Dendritic cell treated with granulocyte-macrophage colony-stimulating factor and Interleukin-4, amounts not matched to agents 40 ng/mL and 50 ng/mL, for 4 days (primary cell): Measurements from ENCODE around the gene L3MBTL3.

Experiments
- H3K27ac Mint-ChIP-seq: one replicate; pipeline ENCODE4 v1.8.0; 2022; ENCODE audit warnings: mild to moderate bottlenecking, mixed read lengths
- H3K27me3 Mint-ChIP-seq: one replicate; pipeline ENCODE4 v1.8.0; 2022; ENCODE audit warnings: mild to moderate bottlenecking, mixed read lengths
- H3K36me3 Mint-ChIP-seq: one replicate; pipeline ENCODE4 v1.8.0; 2022; ENCODE audit warnings: low read depth, mixed read lengths
- H3K4me1 Mint-ChIP-seq: one replicate; pipeline ENCODE4 v1.8.0; 2022; ENCODE audit warnings: low read depth, mixed read lengths
- H3K4me3 Mint-ChIP-seq: one replicate; pipeline ENCODE4 v1.8.0; 2022; ENCODE audit warnings: mild to moderate bottlenecking, moderate library complexity, mixed read lengths
- H3K9me3 Mint-ChIP-seq: one replicate; pipeline ENCODE4 v1.8.0; 2022; ENCODE audit warnings: mixed read lengths
- intact Hi-C: fragments of 100-400 bp; cut with micrococcal nuclease; formaldehyde crosslinking; loops from one replicate; pipeline ENCODE4 v1.15.0; 2022

L3MBTL3 gene

DNA sequence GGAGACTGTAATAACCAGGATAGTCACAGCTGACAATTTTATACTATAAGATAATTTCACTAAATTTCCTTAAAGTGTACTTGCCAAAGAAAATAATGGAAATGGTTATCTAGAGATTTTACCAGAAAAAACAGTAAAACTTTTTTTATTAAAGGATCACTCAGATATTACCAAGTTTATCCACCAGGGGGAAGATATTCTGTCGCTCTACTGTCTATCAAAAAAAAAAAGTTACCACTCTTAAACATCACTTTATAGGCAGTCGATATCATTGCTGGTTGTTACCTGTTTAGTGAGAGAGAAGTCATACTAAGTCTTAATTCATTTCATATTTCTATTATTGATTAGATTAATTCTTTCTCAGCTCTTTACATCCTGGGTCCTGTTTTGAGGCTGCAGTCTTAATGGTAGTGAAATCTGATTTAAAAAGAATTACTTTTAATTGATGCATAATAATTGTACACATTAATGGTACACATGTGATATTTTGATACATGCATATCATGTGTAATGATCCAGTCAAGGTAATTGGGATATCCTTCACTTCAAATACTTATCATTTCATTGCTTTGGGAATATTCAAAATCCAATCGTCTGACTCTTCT, 18.9 kb downstream of the L3MBTL3 start:
- Mint-ChIP-seq H3K4me1 (peaks cover 16% of the 10 kb centered on the region), H3K4me3 (no peak overlapping the region)

DNA sequence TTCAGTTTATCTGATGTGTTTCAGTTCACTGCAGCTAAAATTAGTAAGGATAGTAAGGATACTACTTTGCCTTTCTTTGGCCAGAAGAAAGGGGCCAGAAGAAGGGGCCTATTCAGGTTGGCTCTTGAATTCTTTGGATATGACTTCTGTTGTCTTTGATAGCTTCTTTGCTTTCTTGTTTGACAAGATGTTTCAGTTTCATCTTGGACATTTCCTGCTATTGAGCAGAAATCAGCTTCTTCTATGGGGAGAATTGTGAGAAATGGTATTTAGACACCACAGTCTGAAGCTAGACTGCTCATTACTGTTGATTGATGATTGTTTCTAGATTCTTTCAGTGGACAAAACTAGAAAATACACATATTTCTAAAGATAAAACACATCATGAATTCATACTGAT, 23.2 kb downstream of the L3MBTL3 start:
- intact Hi-C loops: loop anchor here (10.0 kb wide), 1 partner anchor 243 kb away; no protein-coding TSS in a partner anchor
- Mint-ChIP-seq H3K9me3 (no peaks in the 10 kb centered on the region), H3K27me3 (no peaks in the 10 kb centered on the region), H3K4me1 (no peaks in the 10 kb centered on the region), H3K4me3 (no peak overlapping the region), H3K27ac (no peak overlapping the region), H3K36me3 (peaks cover 13% of the 10 kb centered on the region)

More for the DNA sequence above, 18.9 kb downstream of the L3MBTL3 start:
- H3K27ac Mint-ChIP-seq: no peak overlapping the region
- no peaks in the 10 kb centered on the region for H3K36me3 Mint-ChIP-seq
- intact Hi-C loops: no loop called here
- no peaks in the 10 kb centered on the region for H3K27me3 Mint-ChIP-seq
- peaks cover 9% of the 10 kb centered on the region for H3K9me3 Mint-ChIP-seq

DNA sequence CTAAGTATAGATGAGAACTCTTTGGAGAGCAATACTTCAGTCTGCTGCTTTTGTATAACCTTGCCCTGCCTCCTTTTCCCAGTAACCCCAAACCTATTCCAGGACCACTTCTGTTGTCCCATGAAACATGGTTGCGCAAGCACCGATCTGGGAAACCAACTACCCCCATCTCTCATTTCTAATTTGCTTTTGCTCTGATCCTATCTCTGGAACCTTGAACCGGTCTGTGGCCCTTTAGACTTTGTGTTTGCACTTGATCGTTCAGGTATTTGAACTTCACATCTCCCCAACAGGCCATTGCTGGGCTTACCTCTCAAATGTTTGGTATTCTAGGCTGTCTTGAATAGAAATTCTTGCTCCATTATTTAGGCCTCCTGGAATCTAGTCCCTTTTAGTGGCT, 25.0 kb downstream of the L3MBTL3 start:
- Mint-ChIP-seq H3K4me3 (no peak overlapping the region), H3K4me1 (peaks cover 2% of the 10 kb centered on the region), H3K27me3 (no peaks in the 10 kb centered on the region), H3K27ac (no peak overlapping the region), H3K9me3 (no peaks in the 10 kb centered on the region), H3K36me3 (peaks cover 13% of the 10 kb centered on the region)
- intact Hi-C loops: loop anchor here (10.0 kb wide), 1 partner anchor 241 kb away; no protein-coding TSS in a partner anchor

DNA sequence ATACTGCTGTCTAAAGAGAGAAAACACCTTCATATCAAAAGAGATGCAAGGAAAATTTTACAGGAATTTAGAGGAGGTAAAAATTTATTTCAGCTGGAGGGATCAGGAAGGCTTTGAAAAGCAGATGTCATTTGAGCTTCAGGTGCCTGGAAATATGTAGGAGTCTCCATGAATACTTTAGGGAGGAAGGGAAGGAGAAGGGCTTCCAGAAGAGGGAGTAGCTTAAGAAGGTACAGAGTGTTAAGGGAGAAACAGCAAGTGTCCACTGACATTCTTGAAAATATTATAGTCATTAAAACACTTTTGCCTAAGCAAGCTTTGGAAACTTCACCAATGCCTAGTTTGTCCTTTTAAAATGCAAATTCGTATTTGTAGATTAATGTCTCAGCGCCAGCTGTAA, 27.2 kb downstream of the L3MBTL3 start:
- Mint-ChIP-seq H3K27me3 (no peaks in the 10 kb centered on the region), H3K4me3 (no peak overlapping the region), H3K27ac (no peak overlapping the region), H3K9me3 (no peaks in the 10 kb centered on the region), H3K4me1 (peaks cover 9% of the 10 kb centered on the region), H3K36me3 (peaks cover 23% of the 10 kb centered on the region)
- intact Hi-C loops: loop anchor here (5.0 to 10.0 kb wide), 2 partner anchors 239 to 827 kb away; no protein-coding TSS in a partner anchor

DNA sequence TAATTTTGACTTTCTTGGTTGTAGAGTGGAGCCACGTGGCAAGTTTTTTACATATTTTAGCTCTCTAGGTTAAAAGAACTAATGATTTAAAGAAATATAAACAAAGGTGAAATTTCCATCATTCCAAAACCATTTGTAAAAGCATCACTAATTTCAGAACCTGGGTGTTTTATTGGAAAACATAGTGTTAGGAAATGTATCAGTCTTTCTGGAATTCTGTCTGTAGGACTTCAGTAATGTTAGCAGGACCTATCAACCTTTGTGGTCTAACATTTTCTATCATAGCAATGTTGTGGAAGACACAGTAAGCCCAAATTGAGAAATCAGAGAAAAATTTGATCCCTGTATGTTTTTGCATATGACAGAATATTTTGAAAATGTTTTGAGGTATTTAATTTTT, 28.3 kb downstream of the L3MBTL3 start:
- intact Hi-C loops: loop anchor here (5.0 to 10.0 kb wide), 2 partner anchors 238 to 826 kb away; no protein-coding TSS in a partner anchor

DNA sequence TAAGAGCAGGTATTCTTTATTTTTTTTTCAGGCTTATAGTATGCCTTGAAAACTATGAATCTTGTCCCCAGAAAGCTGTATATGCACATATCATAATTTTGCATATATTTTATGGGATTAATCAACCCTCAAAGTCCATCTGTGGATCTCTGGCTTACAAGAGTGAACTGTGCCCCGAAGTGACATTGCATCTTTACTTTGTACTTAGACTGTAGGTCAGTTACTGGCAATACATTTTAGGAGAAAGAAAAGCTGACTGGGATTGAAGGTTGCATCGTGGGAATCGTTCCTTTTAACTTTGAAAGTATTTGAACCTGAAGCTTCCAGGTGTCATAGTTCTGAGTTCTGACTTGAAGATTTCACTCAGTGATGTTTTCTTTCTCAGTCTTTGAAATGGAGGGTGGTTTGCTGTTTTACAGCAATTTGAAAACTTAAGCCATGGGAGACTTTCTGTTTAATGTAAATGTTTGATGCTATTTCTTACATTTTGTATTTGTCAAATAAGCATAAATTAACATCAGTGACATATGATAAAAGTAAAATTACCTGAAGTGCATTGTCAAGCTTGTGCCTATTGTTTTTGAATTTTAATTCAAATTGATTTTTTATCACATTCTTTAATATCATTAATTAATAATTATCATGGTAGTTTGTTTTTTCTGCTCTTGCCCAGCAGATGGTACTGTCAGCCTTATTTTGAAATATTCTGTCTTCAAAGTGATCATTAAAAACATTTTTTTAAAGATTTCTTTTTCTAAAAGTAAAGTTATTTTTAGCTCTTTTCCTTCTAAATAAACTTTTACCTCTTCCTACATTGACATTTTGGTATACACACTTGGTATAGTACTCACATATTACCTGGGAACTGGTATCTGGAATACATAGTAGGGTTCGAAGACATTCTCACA, 29.0 kb downstream of the L3MBTL3 start:
- no peaks in the 10 kb centered on the region for H3K27me3 Mint-ChIP-seq
- H3K9me3 Mint-ChIP-seq: no peaks in the 10 kb centered on the region
- peaks cover 32% of the 10 kb centered on the region for H3K36me3 Mint-ChIP-seq
- intact Hi-C loops: loop anchor here (5.0 to 10.0 kb wide), 2 partner anchors 237 to 825 kb away; no protein-coding TSS in a partner anchor
- peaks cover 9% of the 10 kb centered on the region for H3K4me1 Mint-ChIP-seq
- no peak overlapping the region for H3K4me3 Mint-ChIP-seq
- no peak overlapping the region for H3K27ac Mint-ChIP-seq

More for the DNA sequence above, 28.3 kb downstream of the L3MBTL3 start:
- Mint-ChIP-seq H3K27ac (no peak overlapping the region), H3K27me3 (no peaks in the 10 kb centered on the region), H3K9me3 (no peaks in the 10 kb centered on the region), H3K4me3 (no peak overlapping the region), H3K36me3 (peaks cover 28% of the 10 kb centered on the region), H3K4me1 (peaks cover 9% of the 10 kb centered on the region)

DNA sequence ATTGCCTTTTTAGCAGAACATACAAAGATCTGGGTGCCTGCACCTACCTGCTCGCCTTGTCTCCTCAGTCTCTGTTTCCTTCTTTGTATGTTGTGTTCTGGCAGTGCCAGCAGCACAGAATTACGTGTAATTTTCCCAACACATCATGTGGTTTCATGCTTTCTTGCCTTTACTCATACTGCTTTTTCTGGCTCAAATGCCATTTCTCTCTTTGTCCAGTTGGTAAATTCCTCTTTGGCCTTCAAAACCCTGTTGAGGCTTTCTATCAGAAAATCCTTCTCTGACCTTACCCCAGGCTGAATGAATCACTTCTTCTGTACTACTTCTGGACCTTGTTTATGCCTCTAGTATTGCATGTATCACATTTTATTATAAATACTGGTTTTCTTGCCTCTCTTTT, 31.8 kb downstream of the L3MBTL3 start:
- no peak overlapping the region for H3K27ac Mint-ChIP-seq
- no peak overlapping the region for H3K4me3 Mint-ChIP-seq
- peaks cover 9% of the 10 kb centered on the region for H3K4me1 Mint-ChIP-seq
- no peaks in the 10 kb centered on the region for H3K9me3 Mint-ChIP-seq
- peaks cover 46% of the 10 kb centered on the region for H3K36me3 Mint-ChIP-seq
- intact Hi-C loops: loop anchor here (10.0 kb wide), 1 partner anchor 645 kb away; no protein-coding TSS in a partner anchor
- no peaks in the 10 kb centered on the region for H3K27me3 Mint-ChIP-seq

DNA sequence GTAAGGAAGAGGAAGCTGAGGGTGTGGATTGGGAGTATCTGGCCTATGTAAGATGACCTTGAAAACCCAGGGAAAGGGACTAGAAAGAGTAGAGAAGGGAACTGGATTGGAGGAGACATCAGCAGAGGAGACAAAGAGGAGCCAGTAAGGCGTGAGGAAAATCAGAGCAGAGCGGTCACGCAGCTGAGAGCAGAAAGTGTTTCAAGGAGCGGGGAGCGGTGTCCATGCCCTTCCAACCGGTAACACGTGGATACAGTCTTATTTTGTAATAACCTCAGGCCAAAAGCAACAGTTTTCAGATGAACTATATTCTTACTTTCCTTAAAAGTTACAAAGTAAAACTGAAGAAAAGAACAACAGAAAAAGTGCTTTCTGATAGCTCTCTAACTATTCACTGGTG, 36.3 kb downstream of the L3MBTL3 start:
- intact Hi-C loops: loop anchor here (10.0 kb wide), 1 partner anchor 640 kb away; no protein-coding TSS in a partner anchor
- Mint-ChIP-seq H3K4me1 (peaks cover 9% of the 10 kb centered on the region), H3K9me3 (no peaks in the 10 kb centered on the region), H3K36me3 (peaks cover 68% of the 10 kb centered on the region), H3K4me3 (no peak overlapping the region), H3K27me3 (no peaks in the 10 kb centered on the region), H3K27ac (no peak overlapping the region)

DNA sequence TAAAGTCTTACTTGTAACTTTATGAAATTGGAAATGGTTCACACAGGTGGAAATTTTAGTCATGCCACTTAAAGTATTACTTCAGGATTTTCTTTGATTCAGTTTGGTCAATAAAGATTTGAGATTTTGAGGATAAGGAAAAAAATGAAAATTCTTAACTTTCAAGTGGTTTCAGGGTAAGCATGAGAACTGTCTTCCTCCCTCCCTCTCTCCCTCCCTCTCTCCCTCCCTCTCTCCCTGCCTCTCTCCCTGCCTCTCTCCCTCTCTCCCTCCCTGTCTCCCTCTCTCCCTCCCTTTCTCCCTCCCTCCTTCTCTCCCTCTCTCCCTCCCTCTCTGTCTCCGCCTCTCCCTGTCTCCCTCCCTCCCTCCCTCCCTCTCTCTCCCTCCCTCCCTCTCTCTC, 36.9 kb downstream of the L3MBTL3 start:
- no peaks in the 10 kb centered on the region for H3K27me3 Mint-ChIP-seq
- no peak overlapping the region for H3K27ac Mint-ChIP-seq
- H3K9me3 Mint-ChIP-seq: no peaks in the 10 kb centered on the region
- peaks cover 9% of the 10 kb centered on the region for H3K4me1 Mint-ChIP-seq
- intact Hi-C loops: loop anchor here (10.0 kb wide), 1 partner anchor 640 kb away; no protein-coding TSS in a partner anchor
- no peak overlapping the region for H3K4me3 Mint-ChIP-seq
- H3K36me3 Mint-ChIP-seq: peaks cover 63% of the 10 kb centered on the region

DNA sequence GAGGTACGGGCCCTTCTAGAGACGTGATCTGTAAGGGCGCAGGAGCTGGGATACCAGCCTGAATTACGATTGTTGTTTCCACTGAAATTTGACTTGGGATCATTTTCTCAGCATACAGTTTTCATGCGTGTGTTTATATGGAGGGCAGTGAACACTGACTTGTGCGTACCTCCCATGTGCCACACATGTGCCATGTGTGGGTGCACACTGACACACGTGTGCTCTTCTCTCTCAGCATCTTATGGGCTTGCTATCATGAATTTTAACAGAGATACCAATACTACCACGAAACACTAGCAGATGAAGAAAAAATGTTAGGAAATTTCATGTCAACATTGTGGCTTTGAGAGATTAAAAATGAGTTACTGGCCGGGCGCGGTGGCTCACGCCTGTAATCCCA, 39.1 kb downstream of the L3MBTL3 start:
- Mint-ChIP-seq H3K4me3 (no peak overlapping the region), H3K9me3 (no peaks in the 10 kb centered on the region), H3K36me3 (peaks cover 63% of the 10 kb centered on the region), H3K4me1 (peaks cover 9% of the 10 kb centered on the region), H3K27me3 (no peaks in the 10 kb centered on the region), H3K27ac (no peak overlapping the region)
- intact Hi-C loops: loop anchor here (10.0 kb wide), 1 partner anchor 637 kb away; no protein-coding TSS in a partner anchor

DNA sequence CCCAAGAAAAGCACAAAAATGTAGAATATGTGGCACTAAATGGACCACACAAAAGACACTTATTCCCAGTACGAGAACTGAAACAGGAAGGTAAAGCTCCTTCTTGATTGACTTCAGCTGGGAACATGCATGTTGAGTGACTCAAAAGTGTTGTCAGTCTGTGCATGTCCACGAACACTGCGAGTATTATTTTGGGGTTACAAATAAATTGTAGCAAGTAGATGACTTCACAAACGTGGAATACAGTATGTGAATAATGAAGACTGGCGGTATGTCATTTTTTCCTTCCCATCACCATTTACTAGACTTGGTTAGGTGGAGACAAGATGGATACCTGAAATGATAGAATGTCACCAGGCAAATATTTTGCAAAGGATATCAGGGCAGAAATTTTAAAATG, 45.4 kb downstream of the L3MBTL3 start:
- Mint-ChIP-seq H3K4me1 (peaks cover 9% of the 10 kb centered on the region), H3K4me3 (no peak overlapping the region), H3K27ac (no peak overlapping the region), H3K36me3 (peaks cover 18% of the 10 kb centered on the region), H3K9me3 (no peaks in the 10 kb centered on the region), H3K27me3 (no peaks in the 10 kb centered on the region)
- intact Hi-C loops: no loop called here

DNA sequence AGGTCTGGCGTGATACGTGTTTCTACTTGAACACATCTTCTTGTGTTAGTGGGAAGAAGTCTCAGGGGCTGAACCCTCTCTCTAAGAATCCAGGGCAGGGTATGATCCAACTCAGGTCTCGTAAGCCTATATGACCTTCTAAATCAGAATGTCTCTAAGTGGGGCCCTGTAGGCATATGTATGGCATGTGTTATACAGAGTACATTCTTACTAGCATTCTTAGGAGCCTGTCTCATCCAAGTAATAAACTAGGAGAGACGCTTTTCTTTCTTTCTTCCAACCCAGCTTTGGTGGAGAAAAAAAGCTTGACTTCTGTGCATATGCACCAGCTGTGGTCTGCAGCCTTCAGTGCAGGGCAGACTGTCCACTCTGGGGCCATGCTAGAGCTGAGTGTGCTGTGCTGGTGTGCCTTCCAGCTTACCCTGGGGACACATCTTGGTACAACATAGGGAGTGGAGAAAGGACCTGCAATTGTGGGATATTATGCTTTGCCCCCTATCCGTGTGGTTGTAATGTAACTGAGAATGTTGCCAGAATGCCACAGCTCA, 47.3 kb downstream of the L3MBTL3 start:
- H3K27ac Mint-ChIP-seq: no peak overlapping the region
- intact Hi-C loops: no loop called here
- no peaks in the 10 kb centered on the region for H3K9me3 Mint-ChIP-seq
- no peaks in the 10 kb centered on the region for H3K27me3 Mint-ChIP-seq
- no peak overlapping the region for H3K4me3 Mint-ChIP-seq
- H3K36me3 Mint-ChIP-seq: peaks cover 18% of the 10 kb centered on the region
- peaks cover 9% of the 10 kb centered on the region for H3K4me1 Mint-ChIP-seq

DNA sequence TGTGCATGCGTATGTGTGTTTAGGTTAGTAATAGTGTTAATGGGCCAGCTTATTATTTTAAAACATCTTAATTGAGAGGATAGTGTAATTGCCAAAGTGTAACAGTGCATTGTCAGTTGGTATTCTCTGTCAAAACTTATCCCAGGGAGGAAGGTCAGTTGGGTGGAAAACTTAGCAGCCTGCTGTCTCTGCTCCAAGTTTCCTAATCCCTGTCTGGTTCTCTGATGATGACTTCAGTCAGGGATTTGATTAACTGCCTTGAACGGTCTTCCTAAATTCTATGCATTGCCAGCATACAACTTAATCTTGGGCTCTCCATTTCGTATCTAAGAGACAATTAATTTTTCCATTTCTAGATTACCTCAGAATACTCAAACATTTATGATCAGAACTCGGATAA, 51.1 kb downstream of the L3MBTL3 start:
- H3K4me1 Mint-ChIP-seq: peaks cover under 1% of the 10 kb centered on the region
- H3K27me3 Mint-ChIP-seq: no peaks in the 10 kb centered on the region
- H3K4me3 Mint-ChIP-seq: no peak overlapping the region
- no peaks in the 10 kb centered on the region for H3K36me3 Mint-ChIP-seq
- no peak overlapping the region for H3K27ac Mint-ChIP-seq
- intact Hi-C loops: no loop called here
- H3K9me3 Mint-ChIP-seq: no peaks in the 10 kb centered on the region

DNA sequence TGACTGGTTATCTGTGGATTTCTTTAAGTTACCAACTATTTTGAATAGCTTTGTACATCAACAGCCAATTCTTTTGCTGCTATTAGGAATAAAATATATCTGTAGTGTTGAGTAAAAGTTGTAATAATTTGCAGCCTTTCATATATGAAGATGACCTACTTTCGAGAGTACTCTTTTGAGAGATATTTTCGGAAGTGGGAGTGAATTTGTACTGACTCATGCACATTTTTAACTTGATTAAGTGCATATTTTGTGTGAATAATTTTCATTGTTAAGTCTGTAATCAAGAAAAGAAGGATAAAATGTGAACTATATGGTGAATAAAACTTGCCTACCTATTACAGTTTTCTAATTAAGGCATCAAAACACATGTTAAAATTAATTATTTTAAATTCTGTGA, 51.9 kb downstream of the L3MBTL3 start:
- intact Hi-C loops: no loop called here
- Mint-ChIP-seq H3K4me3 (no peak overlapping the region), H3K9me3 (no peaks in the 10 kb centered on the region), H3K36me3 (no peaks in the 10 kb centered on the region), H3K27ac (no peak overlapping the region), H3K27me3 (no peaks in the 10 kb centered on the region), H3K4me1 (peaks cover 7% of the 10 kb centered on the region)
